Astrocyte (in vitro differentiated cells and primary cell): ENCODE measurements around the gene DMC1. TPM values are rescaled to one million over a fixed set of nuclear protein-coding genes. Genes with fewer than 3 reads are reported as not detected.

Experiments used
- DNase-seq: peaks from one replicate; pipeline ENCODE4 v3.0.0-alpha.2; 2010; ENCODE audit warnings: low read depth
- FAIRE-seq: peaks from 2 replicates; lab custom pipeline; 2011; peaks lifted over from hg19 to GRCh38; lab: Jason Lieb, UNC
- H2AFZ ChIP-seq: 2 replicates; pipeline ENCODE4 v1.6.0; 2012; ENCODE audit warnings: low read depth, low read length, inconsistent platforms
- H3K27ac ChIP-seq: 2 replicates; pipeline ENCODE4 v1.5.1; 2011; ENCODE audit warnings: low read depth, low read length, inconsistent platforms
- H3K27me3 ChIP-seq: 2 replicates; pipeline ENCODE4 v1.6.0; 2011; ENCODE audit warnings: low read length, inconsistent platforms; ENCODE audit not compliant: insufficient read depth
- H3K36me3 ChIP-seq: 2 replicates; pipeline ENCODE4 v1.5.1; 2011; ENCODE audit warnings: low read length, inconsistent platforms; ENCODE audit not compliant: insufficient read depth
- H3K4me1 ChIP-seq: 2 replicates; pipeline ENCODE4 v1.5.1; 2011; ENCODE audit warnings: low read length, inconsistent platforms; ENCODE audit not compliant: insufficient read depth
- H3K4me2 ChIP-seq: 2 replicates; pipeline ENCODE4 v1.6.0; 2012; ENCODE audit warnings: low read length, inconsistent platforms
- H3K4me3 ChIP-seq: 2 replicates; pipeline ENCODE4 v1.5.1; 2011; ENCODE audit warnings: low read depth, mild to moderate bottlenecking, low read length, inconsistent platforms; ENCODE audit not compliant: insufficient read depth
- H3K79me2 ChIP-seq: 2 replicates; pipeline ENCODE4 v1.6.0; 2012; ENCODE audit warnings: mild to moderate bottlenecking, low read length, inconsistent platforms; ENCODE audit not compliant: insufficient read depth
- H3K9ac ChIP-seq: 2 replicates; pipeline ENCODE4 v1.6.0; 2012; ENCODE audit warnings: mild to moderate bottlenecking, low read length, inconsistent platforms
- H3K9me3 ChIP-seq: 2 replicates; pipeline ENCODE4 v1.5.1; 2012; ENCODE audit warnings: low read depth, mild to moderate bottlenecking, low read length, inconsistent platforms; ENCODE audit not compliant: insufficient read depth
- H4K20me1 ChIP-seq: 2 replicates; pipeline ENCODE4 v1.6.0; 2012; ENCODE audit warnings: low read length, inconsistent platforms; ENCODE audit not compliant: insufficient read depth
- H3K27ac Mint-ChIP-seq: one replicate; pipeline ENCODE4 v1.8.0; 2021; ENCODE audit warnings: mild to moderate bottlenecking, mixed read lengths; ENCODE audit not compliant: unreplicated experiment
- H3K27me3 Mint-ChIP-seq: one replicate; pipeline ENCODE4 v1.8.0; 2021; ENCODE audit warnings: low read depth, mixed read lengths; ENCODE audit not compliant: unreplicated experiment
- H3K36me3 Mint-ChIP-seq: one replicate; pipeline ENCODE4 v1.8.0; 2021; ENCODE audit warnings: low read depth, mixed read lengths; ENCODE audit not compliant: unreplicated experiment
- H3K4me1 Mint-ChIP-seq: one replicate; pipeline ENCODE4 v1.8.0; 2021; ENCODE audit warnings: low read depth, mixed read lengths; ENCODE audit not compliant: unreplicated experiment
- H3K4me3 Mint-ChIP-seq: one replicate; pipeline ENCODE4 v1.8.0; 2021; ENCODE audit warnings: mild to moderate bottlenecking, moderate library complexity, mixed read lengths; ENCODE audit not compliant: unreplicated experiment
- H3K9me3 Mint-ChIP-seq: one replicate; pipeline ENCODE4 v1.8.0; 2021; ENCODE audit warnings: mild to moderate bottlenecking, mixed read lengths; ENCODE audit not compliant: unreplicated experiment
- CTCF ChIP-seq: IDR thresholded peaks from 2 replicates; pipeline ENCODE4 v1.5.1; 2011; ENCODE audit warnings: low read depth, mild to moderate bottlenecking, inconsistent platforms, low read length, moderate library complexity; ENCODE audit not compliant: insufficient read depth
- EZH2 ChIP-seq: IDR thresholded peaks from 2 replicates; pipeline ENCODE4 v1.6.1; 2012; ENCODE audit warnings: mild to moderate bottlenecking, low read length, inconsistent platforms; ENCODE audit not compliant: insufficient read depth
- total RNA-seq: library from RNA; stranded (reverse); gene quantifications from 2 replicates; pipeline ENCODE4 v1.2.1, GENCODE V29; 2021

DMC1 gene
- total RNA-seq, 1 donor from 2014 or later: 0.11 TPM

- Mint-ChIP-seq H3K4me3 (no peak overlapping the region), H3K27ac (no peak overlapping the region), H3K27me3 (peaks cover 4% of the 10 kb centered on the region), H3K4me1 (peaks cover 15% of the 10 kb centered on the region), H3K9me3 (peaks cover 3% of the 10 kb centered on the region), H3K36me3 (peaks cover 9% of the 10 kb centered on the region)
- Histone ChIP-seq H3K9me3 (no peaks in the 10 kb centered on the region), H3K4me2 (no peak overlapping the region), H3K27ac (no peak overlapping the region), H4K20me1 (no peaks in the 10 kb centered on the region), H3K27me3 (no peaks in the 10 kb centered on the region), H3K9ac (no peak overlapping the region), H3K4me1 (no peaks in the 10 kb centered on the region), H3K36me3 (no peaks in the 10 kb centered on the region), H2AFZ (no peak overlapping the region), H3K79me2 (no peaks in the 10 kb centered on the region), H3K4me3 (no peak overlapping the region)
- FAIRE-seq (no peak), DNase-seq (no peak)
- TF ChIP-seq EZH2 (no peak), CTCF (no peak)
These were observed 40.3 kb upstream of the DMC1 start for GRCh38 chr22:38610234-38610633.

GRCh38 chr22:38608992-38609750 lies 39.2 kb upstream of the DMC1 start:
- H3K9ac ChIP-seq: no peak overlapping the region
- Mint-ChIP-seq H3K4me3 (no peak overlapping the region), H3K27me3 (peaks cover 4% of the 10 kb centered on the region), H3K36me3 (peaks cover 8% of the 10 kb centered on the region), H3K4me1 (peaks cover 7% of the 10 kb centered on the region), H3K9me3 (peaks cover 3% of the 10 kb centered on the region), H3K27ac (no peak overlapping the region)
- H4K20me1 ChIP-seq: no peaks in the 10 kb centered on the region
- no peak overlapping the region for H2AFZ ChIP-seq
- H3K4me2 ChIP-seq: no peak overlapping the region
- no peaks in the 10 kb centered on the region for H3K27me3 ChIP-seq
- H3K27ac ChIP-seq: no peak overlapping the region
- H3K4me1 ChIP-seq: no peaks in the 10 kb centered on the region
- no peak for TF ChIP-seq CTCF
- no peak for TF ChIP-seq EZH2
- H3K4me3 ChIP-seq: no peak overlapping the region
- FAIRE-seq: no peak
- no peak for DNase-seq
- no peaks in the 10 kb centered on the region for H3K79me2 ChIP-seq
- H3K36me3 ChIP-seq: no peaks in the 10 kb centered on the region
- no peaks in the 10 kb centered on the region for H3K9me3 ChIP-seq

GRCh38 chr22:38607680-38608079 lies 37.7 kb upstream of the DMC1 start:
- no peaks in the 10 kb centered on the region for H3K9me3 ChIP-seq
- no peak overlapping the region for H3K4me2 ChIP-seq
- H2AFZ ChIP-seq: no peak overlapping the region
- H3K4me1 ChIP-seq: no peaks in the 10 kb centered on the region
- H3K27ac Mint-ChIP-seq: no peak overlapping the region
- no peak overlapping the region for H3K9ac ChIP-seq
- peaks cover 3% of the 10 kb centered on the region for H3K9me3 Mint-ChIP-seq
- peaks cover 7% of the 10 kb centered on the region for H3K4me1 Mint-ChIP-seq
- H3K27me3 ChIP-seq: no peaks in the 10 kb centered on the region
- no peak for TF ChIP-seq EZH2
- TF ChIP-seq CTCF: no peak
- no peaks in the 10 kb centered on the region for H3K79me2 ChIP-seq
- no peak overlapping the region for H3K4me3 Mint-ChIP-seq
- H4K20me1 ChIP-seq: no peaks in the 10 kb centered on the region
- H3K4me3 ChIP-seq: no peak overlapping the region
- no peaks in the 10 kb centered on the region for H3K36me3 ChIP-seq
- peaks cover 8% of the 10 kb centered on the region for H3K36me3 Mint-ChIP-seq
- FAIRE-seq (no peak), DNase-seq (no peak)
- H3K27me3 Mint-ChIP-seq: peaks cover 4% of the 10 kb centered on the region
- no peak overlapping the region for H3K27ac ChIP-seq
